Superior temporal gyrus (tissue), 1 donor: ENCODE data around the gene PSMD14.
"Not testable (repeated sequence)": the region's sequence is repeated elsewhere in the genome, so short reads cannot be mapped to it uniquely, and the experiment has no call there.

Experiments
- DNase-seq: peaks from one replicate; pipeline ENCODE4 v3.0.0-alpha.2; 2016; ENCODE audit errors: extremely low spot score

Gene PSMD14

DNA sequence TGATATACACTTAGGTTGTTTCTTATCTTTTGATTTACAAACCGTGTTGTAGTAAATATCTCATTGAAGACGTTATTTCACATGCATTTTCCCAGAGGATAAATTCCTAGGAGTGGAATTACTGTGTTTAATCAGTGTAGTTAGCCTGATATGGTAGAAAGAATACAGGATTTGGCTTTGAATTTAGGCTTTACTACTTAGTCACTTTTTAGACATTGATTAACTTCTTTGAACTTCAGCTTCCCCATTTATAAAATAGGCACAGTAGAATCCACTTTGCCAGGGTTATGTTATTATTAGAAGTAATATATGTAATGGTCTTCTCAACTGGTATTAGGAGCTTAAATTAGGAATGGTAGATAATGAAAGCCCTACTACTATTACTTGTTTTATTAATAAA is 27.4 kb downstream of the PSMD14 start:
- DNase-seq, result no peak

DNA sequence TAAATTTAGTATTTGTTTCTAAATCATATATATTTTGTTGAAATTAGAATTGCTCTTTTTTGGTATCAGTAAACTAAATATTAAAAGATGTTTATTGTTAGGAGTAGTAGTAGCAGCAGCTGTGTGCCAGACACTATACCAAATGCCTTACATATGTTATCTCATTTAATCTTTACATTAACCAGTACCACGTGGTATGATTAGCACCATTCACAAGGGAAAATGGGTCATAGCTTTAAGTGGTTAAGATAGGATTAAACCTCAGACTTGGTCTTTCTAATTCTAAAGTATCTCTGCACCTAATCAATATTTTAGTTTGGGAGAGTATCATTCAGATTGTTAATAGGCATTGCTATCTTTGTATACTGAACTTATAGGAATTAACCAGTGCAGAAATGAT is 29.0 kb downstream of the PSMD14 start:
- DNase-seq, result no peak

DNA sequence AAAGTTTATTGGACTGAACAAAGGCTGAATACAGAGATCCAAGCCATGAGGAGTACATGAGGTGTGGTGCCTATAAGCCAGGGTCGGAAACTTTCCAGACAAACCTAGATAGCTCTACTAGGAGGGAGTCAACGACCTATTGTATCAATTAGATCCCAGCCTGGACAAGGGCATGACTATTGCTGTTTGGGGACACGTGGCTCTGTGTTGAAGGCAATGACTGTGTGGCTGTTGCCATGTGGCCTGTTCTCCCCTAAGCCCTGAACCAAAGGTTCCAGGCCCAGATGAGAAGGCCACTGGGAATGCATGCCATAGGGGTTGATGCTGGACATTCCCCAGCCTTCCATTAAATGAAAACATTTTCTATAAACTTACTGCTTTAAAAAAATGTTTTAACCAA is 31.3 kb downstream of the PSMD14 start:
- DNase-seq, result not testable (repeated sequence)

DNA sequence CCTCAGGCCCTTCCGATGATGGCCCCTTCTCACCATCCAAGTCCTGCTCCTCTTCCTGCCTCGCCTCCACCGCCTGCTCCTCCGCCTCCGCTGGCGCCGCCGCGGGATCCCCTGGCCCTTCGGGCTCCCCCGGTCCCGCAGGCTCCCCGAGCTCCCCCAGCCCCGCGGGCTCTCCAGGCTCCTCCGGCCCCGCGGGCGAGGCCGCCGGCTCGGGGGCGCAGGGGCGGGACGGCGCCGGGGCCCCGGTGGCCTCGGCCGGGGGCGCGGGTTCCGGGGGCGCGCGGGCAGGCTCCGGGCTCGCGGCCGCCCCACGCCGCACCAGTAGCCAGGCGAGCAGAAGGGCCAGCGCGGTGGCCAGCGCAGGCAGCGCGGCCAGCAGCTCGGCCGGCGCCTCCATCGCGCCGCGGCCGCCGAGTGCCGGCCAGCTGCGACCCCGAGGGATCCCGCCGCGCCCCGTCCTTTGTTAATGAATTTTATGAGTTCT is 32.7 kb downstream of the PSMD14 start:
- not testable (repeated sequence) for DNase-seq

DNA sequence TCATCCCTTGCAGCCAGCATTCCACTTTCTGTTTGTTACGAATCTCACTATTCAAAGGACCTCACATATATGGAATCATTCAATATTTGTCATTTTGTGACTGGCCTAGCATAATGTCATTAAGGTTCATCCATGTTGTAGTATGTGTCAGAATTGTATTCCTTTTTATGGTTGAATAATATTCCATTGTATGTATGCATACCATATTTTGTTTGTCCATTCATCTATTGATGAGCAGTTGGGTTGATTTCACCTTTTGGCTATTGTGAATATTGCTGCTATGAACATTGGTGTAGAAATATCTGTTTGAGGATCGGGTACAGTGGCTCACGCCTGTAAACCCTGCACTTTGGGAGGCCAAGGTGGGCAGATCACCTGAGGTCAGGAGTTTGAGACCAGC is 35.0 kb downstream of the PSMD14 start:
- DNase-seq, result no peak

DNA sequence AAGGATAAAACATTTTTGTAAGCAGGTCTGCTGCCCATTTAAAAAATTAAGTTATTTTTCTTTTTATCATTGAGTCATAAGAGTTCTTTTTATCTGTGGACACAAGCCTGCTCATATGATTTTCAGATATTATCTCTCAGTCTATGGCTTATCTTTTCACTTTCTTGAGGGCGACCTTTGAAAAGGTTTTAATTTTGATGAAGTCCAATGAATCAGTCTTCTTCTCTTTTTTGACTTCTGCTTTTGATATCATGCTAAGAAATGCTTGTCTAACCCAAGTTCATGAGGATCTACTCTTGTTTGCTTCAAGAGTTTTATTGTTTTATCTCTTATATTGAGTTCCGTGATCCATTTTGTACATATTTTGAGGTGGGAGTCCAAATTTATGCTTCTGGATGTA is 36.5 kb downstream of the PSMD14 start:
- no peak for DNase-seq

DNA sequence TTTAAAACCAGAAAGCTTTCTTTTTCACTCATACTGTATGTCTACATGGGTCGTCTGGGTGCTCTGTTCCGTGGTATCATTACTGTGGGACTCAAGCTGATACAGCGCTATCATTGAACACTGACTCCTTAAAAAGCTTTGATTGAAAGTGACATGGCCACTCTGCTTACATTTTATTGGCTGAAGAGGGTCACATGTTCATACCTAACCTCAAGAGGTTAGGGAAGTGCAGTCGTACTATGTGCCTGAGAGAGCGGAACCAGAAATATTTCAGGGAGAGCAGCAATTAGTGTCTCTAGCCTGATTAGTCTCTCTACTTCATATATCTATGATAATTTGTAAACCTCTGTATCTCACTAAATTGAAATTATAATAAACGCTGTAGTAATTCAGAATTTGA is 43.5 kb downstream of the PSMD14 start:
- DNase-seq, result no peak

DNA sequence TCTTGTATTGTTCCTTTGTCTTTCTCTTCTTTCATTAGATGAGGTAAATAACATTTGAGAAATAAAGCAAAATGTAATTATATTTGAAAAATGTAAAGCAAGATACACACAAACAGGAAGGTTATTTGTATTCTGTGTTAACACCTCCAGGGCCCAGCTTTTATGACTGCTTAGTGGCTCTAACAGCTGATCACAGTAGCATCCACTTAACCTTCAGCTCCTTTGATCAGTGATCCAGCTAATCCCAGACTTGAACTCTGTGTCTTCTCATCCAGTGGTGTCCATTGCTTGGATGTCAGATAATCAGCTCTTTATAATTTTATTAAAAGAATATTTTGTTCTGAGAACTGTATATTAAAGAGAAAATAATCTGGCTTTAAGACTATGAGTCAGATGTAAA is 44.5 kb downstream of the PSMD14 start:
- no peak for DNase-seq

DNA sequence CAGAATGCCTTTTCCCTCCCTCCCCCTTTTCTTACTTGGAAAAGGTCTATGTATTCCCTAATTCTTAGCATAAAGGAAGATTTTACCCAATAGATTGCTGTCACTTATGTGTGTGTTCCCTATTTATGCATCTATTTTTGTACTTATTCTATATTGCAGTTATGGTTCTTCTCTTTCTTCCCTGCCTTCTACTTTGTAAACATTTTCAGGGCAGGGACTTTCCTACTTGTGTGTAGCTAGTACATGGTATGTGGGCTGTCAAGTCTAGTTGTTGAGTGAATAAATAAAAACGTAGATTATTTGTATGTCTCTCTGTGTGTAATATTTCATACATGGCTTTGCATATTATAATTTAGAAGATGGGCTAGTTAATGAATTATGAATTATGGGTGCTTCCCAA is 45.3 kb downstream of the PSMD14 start:
- no peak for DNase-seq

DNA sequence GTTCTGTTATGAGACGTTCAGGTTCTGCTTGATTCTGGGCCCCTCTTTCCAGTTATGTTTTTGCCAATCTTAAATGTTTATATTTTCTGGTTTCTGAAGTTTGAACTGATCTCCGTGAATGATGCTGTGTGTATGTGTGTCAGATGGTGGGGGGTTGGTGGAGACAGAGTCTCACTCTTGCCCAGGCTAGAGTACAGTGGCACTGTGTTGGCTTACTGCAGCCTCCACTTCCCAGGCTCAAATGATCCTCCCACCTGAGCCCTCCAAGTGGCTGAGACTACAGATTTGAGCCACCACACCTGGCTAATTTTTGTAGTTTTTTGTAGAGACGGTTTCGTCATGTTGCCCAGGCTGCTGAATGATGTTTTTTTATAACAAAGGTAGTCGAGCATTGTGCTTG is 45.9 kb downstream of the PSMD14 start:
- no peak for DNase-seq

DNA sequence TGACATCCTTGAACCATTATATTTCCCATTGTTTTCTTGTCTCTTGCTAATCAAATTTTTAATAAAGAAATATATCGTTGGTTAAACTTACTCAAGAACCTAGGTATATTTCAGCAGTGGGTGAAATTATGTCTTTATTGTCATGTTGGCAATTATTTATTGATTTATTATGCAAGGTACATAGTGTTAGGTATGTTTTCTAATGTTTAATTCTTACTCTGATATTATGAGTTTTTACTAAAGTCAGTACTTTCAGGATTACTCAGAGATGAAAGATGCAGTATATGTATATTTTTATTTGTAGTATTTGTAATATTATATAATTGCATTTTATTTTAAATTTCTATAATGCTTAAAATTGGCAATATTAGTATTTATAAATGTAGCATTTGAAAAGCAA is 46.9 kb downstream of the PSMD14 start:
- no peak for DNase-seq

DNA sequence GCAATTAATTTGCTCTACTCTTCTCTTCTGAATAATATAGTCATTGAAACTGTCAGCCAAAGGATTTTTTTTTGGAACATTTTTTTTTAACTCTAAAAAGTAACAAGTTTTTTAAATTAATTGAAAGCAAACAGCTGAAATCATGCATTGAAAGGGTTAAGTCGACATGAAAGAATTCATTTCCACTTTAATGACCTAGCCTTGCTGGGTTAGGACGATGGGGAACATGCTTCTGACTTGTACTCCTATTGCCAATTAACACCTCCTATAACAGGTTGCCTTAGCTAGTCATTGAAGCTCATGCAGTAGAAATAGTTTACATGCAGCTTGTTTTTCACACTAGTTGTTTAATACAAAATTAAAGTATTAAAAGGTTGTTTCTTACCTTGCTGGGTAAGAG is 47.8 kb downstream of the PSMD14 start:
- DNase-seq, result no peak

DNA sequence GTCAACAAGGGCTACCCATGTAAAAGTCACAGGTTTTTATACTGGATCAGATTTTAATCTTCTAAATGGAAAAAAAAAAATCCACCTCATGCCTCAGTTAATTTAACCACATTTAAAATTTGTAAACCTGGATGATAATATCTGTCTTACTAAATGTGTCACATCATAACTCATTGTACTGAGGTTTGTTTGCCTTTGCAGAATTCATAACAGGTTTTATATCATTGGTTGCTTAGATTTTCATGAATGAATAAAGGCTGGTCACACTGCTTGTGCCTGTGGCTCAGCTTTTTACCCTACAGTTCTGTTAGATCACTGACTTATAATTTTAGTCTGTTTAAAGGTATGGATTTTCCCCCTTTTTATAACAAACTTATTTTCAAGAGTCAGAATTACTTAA is 48.9 kb downstream of the PSMD14 start:
- no peak for DNase-seq

DNA sequence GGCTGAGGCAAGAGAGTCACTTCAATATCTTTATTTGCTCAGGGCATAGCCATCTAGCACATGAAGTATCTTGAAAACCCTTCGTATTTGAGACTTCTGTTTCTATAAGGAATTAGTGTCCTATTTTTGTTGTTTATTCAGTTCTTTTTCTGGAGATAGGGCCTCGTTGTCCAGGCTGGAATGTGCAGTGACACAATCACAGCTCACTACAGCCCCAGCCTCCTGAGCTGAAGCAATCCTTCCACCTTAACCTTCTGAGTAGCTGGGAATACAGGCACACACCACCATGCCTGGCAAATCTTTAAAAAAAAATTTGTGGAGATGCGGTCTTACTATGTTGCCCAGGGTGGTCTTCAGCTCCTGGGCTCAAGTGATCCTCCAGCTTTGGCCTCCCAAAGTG is 50.6 kb downstream of the PSMD14 start:
- no peak for DNase-seq

DNA sequence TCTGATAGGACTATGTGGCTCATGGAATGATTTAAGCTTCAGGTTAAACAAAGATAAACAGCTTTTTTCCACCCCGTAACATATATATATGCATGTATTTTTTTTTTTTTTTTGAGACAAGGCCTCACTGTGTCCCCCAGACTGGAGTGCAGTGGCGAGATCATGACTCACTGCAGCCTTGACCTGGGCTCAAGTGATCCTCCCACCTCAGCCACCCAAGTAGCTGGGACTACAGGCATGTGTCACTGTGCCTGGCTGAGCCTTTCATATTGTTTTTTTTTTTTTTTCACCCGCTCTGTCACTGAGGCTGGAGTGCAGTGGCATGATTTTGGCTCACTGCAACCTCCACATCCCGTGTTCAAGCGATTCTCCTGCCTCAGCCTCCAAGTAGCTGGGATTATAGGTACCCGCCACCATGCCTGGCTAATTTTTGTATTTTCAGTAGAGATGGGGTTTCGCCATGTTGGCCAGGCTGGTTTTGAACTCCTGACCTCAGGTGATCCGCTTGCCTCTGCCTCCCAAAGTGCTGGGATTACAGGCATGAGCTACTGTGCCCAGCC is 52.0 kb downstream of the PSMD14 start:
- not testable (repeated sequence) for DNase-seq

DNA sequence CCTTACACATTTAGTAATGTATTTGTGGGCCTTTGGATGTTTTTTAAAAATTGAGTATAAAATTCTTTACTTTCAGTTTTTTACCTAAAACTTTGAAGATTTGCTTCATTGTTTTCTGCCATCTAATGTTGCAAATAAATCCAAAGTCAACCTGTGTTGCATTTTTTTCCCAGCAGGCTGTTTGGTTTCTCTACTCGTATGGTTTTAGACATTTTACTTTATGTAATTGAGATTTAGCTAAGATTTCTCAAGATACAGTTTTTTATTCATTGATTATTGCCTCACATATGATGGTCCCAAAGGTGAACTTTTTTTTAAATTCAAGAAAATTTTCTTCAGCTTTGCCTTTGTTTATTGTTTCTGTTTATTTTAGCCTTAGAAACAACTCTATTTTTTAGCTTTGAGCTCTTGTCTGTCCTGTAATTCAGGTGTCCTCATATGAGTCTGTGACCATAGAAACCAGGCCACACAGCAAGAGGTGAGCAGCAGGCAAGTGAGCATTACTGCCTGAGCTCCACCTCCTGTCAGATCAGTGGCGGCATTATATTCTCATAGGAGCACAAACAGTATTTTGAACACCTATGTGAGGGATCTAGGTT is 54.4 kb downstream of the PSMD14 start:
- no peak for DNase-seq

DNA sequence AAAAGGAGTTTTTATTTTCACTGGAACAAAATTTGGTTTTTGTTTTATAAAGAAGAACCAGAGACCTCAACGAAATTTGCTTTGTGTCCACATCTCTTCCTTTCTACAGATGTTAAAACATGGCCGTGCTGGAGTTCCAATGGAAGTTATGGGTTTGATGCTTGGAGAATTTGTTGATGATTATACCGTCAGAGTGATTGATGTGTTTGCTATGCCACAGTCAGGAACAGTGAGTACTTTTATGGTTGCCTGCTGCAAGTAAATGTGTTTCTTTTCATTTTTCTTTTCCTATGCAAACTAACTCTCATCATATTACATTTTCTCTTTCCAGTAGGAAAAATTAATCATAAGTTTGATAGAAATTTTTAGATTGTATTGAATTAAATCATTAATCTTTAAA is 59.5 kb downstream of the PSMD14 start:
- no peak for DNase-seq

DNA sequence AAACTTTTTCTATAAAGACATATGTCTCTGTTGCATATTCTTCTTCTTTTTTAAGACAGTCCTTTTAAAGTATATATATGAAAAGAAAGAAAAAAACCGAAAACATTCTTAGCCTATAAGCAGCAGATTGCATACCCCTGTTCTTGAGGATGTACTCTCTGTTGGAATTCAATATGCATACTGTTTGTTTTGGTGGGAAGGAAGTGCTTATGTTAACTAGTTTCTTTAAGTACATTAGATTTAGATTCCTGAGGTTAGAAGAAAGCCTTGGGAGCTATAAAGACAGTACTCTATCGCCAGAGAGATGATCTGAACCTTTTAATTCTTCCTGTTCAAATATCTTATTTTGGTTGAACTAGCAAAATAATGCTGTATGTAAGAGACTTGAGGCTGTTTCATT is 61.1 kb downstream of the PSMD14 start:
- DNase-seq, result no peak

DNA sequence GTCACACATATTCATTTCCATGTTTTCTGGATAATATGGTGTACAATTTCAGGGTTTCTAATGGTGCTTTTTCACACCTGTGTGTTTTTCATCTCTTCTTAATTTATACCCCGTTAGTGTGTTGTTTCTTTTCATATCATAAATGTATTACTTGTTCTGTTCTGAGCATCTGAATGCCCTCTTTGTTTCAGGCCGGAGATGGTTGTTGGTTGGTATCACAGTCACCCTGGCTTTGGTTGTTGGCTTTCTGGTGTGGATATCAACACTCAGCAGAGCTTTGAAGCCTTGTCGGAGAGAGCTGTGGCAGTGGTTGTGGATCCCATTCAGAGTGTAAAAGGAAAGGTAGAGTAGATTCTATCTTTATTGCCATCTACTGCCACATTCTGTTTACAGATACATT is 62.8 kb downstream of the PSMD14 start:
- DNase-seq, result peak; percentile 72

DNA sequence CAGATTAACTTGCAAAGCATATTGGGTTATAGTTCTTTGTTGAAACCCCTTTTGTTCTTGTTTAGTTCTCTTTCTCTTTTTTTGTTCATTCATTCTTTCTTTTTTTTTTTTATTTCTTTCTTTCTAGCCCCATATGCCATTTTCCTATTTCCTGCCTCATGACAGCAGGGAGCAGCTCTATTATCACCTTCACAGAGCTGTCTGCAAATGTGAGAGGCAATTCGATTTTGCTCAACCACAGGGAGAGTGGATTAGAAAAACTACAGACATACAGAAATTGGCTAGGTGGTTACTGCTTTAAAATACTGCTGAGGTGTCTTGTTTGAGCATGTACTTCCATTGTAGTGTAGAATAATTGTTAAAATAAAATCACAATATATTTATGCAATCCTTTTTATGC is 63.6 kb downstream of the PSMD14 start:
- no peak for DNase-seq

DNA sequence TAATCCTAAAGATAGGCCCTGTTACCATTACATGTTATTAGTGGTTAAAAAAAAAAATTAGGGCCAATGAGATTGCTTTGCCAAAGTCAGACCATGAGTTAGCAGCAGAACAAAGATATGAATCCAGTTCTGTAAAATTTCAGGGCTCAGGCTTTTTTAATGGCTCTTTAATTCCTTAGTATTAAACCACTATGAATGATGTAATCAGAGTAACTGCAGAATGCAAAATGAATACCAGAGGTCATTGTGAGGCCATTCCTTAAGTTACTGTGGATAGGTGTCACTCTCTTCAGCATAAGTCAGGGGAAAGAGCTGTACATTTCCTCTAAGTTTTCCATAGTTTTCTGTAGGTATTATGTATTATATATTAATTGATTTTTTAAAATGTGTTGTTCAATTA is 65.7 kb downstream of the PSMD14 start:
- no peak for DNase-seq

DNA sequence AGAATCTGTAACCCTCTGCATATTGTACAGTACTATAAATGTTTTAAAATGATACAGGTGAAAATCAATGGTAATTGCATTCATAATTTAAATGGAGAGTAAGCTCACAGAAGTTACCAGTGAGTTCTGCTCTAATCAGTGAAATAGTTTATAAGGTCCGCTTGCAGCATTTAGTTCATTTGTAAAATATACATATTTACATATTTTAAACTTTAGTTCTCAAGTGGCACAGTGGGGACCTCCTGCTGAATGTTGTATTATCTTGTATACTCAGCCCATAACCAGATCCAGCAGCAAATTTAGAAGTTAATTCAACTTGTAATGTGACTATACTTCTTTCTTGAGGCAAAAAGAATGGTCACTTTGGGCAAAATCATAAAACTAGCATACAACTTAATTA is 66.2 kb downstream of the PSMD14 start:
- DNase-seq, result no peak

DNA sequence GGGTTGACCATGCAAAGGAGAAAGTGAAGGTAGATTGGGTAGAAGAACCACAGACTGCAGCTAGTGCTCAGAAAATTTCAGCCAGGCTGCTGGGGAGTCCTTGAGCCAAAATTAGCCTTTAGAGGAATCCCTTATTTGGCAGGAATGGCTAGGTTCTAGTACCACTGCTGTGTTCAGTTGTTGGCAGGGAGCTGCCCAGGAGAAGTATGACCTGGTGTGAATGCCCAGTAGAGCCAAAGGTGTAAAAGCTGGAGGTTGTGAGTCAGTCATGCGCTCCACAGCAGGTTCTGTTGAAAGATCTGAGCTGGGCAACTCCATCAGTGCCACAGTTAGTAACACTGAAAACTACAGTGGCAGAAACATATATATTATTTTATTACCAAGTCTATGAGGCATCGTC is 71.5 kb downstream of the PSMD14 start:
- no peak for DNase-seq

DNA sequence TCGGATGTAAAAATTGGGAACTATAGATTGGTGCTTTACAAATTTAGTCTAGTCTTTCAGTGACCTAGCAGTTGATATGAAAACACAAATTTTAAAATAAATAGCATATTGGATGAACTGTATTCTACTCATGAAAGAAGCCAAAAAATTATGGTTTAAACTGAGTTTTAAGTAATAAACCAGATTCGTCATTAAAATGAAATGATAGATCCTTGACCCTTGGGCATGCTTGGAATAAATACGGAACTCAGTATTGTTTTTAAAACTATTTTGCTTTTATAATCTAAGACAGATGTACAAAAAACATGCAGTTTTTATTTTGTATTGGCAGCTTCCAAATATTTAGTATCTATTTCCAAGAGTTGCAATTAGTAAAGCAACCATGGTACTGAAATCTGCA is 73.3 kb downstream of the PSMD14 start:
- no peak for DNase-seq
